Liver (tissue), 9 donors: Measurements from ENCODE around the gene ZNF57. TPM values are rescaled to one million over a fixed set of nuclear protein-coding genes. Genes with fewer than 3 reads are reported as not detected.

Source experiments
- DNase-seq: peaks from one replicate; pipeline ENCODE4 v3.0.0-alpha.2; 2017; ENCODE audit warnings: low spot score
- H3K27ac ChIP-seq, 2 donors: one replicate each; pipeline ENCODE4 v1.7.0; 2013; ENCODE audit warnings: inconsistent platforms in 2 of 2, low read length in 2 of 2, control low read depth in 1 of 2, low read depth in 1 of 2, mild to moderate bottlenecking in 1 of 2
- H3K27me3 ChIP-seq, 4 donors: one replicate each; pipeline versions ENCODE4 v1.6.1 to v1.7.0; 2013; ENCODE audit warnings: low read length in 3 of 4, inconsistent platforms in 1 of 4, mild to moderate bottlenecking in 1 of 4, moderate library complexity in 1 of 4; ENCODE audit not compliant: control insufficient read depth in 4 of 4, insufficient read depth in 4 of 4
- H3K36me3 ChIP-seq, 4 donors: one replicate each; pipeline versions ENCODE4 v1.6.1 to v1.7.0; 2013; ENCODE audit warnings: low read length in 3 of 4, mild to moderate bottlenecking in 3 of 4, low read depth in 1 of 4, moderate library complexity in 1 of 4; ENCODE audit not compliant: control insufficient read depth in 4 of 4, insufficient read depth in 3 of 4
- H3K4me1 ChIP-seq, 4 donors: one replicate each; pipeline versions ENCODE4 v1.6.1 to v1.7.0; 2013; ENCODE audit warnings: low read length in 3 of 4, mild to moderate bottlenecking in 3 of 4, moderate library complexity in 1 of 4; ENCODE audit not compliant: control insufficient read depth in 4 of 4, insufficient read depth in 4 of 4
- H3K4me3 ChIP-seq, 3 donors: one replicate each; pipeline versions ENCODE4 v1.6.1 to v1.7.0; 2013; ENCODE audit warnings: low read length in 3 of 3, control low read depth in 1 of 3, low read depth in 1 of 3, mild to moderate bottlenecking in 1 of 3
- H3K9ac ChIP-seq, 2 donors: one replicate each; pipeline ENCODE4 v1.7.0; 2013; ENCODE audit warnings: low read length in 2 of 2, mild to moderate bottlenecking in 2 of 2, moderate library complexity in 2 of 2, control low read depth in 1 of 2, low read depth in 1 of 2
- H3K9me3 ChIP-seq, 4 donors: one replicate each; pipeline versions ENCODE4 v1.6.1 to v1.7.0; 2013; ENCODE audit warnings: low read length in 3 of 4; ENCODE audit not compliant: control insufficient read depth in 4 of 4
- CTCF ChIP-seq: fragments of 150-350 bp; IDR thresholded peaks from 2 replicates; pipeline ENCODE4 v1.5.1; 2017; ENCODE audit warnings: improper control_type of control experiment, low read depth, low read length; ENCODE audit not compliant: missing input control
- EGR1 ChIP-seq, 2 donors: IDR thresholded peaks; 2 replicates each; pipeline ENCODE4 v1.6.1; 2016 to 2018; ENCODE audit warnings: antibody characterized with exemption in 2 of 2, low read depth in 2 of 2
- GABPA ChIP-seq, 2 donors: IDR thresholded peaks in 1 of 2; conservative IDR thresholded peaks in 1 of 2; 2 replicates each; pipeline ENCODE4 v1.6.1; 2016; ENCODE audit warnings: antibody characterized with exemption in 2 of 2, mild to moderate bottlenecking in 1 of 2, moderate library complexity in 1 of 2
- HNF4A ChIP-seq, 2 donors: conservative IDR thresholded peaks; 2 replicates each; pipeline ENCODE4 v1.6.1; 2016; ENCODE audit warnings: antibody characterized with exemption in 2 of 2, mild to moderate bottlenecking in 2 of 2
- JUND ChIP-seq, 2 donors: IDR thresholded peaks; 2 replicates each; pipeline ENCODE4 v1.6.1; 2016; ENCODE audit warnings: antibody characterized with exemption in 2 of 2
- MAX ChIP-seq: IDR thresholded peaks from 2 replicates; pipeline ENCODE4 v1.6.1; 2016; ENCODE audit warnings: antibody characterized with exemption
- NR2F2 ChIP-seq: IDR thresholded peaks from 2 replicates; pipeline ENCODE4 v1.6.1; 2016; ENCODE audit warnings: antibody characterized with exemption
- RAD21 ChIP-seq, 2 donors: IDR thresholded peaks; 2 replicates each; pipeline ENCODE4 v1.6.1; 2016; ENCODE audit warnings: antibody characterized with exemption in 2 of 2, mild to moderate bottlenecking in 2 of 2
- RXRA ChIP-seq, 2 donors: IDR thresholded peaks; 2 replicates each; pipeline ENCODE4 v1.6.1; 2017 to 2018; ENCODE audit warnings: antibody characterized with exemption in 2 of 2, mild to moderate bottlenecking in 1 of 2
- SP1 ChIP-seq: IDR thresholded peaks from 2 replicates; pipeline ENCODE4 v1.6.1; 2018; ENCODE audit warnings: antibody characterized with exemption, mild to moderate bottlenecking
- YY1 ChIP-seq: IDR thresholded peaks from 2 replicates; pipeline ENCODE4 v1.6.1; 2016; ENCODE audit warnings: antibody characterized with exemption, mild to moderate bottlenecking
- WGBS: extraction: QIAGEN DNeasy Blood & Tissue Kit; methylation state at CpG from one replicate; pipeline ENCODE4 v1.1.7; 2013; 5-methylcytosine and 5-hydroxymethylcytosine counted together
- polyA plus RNA-seq, 2 donors: library from polyadenylated mRNA; stranded (reverse) in 1 of 2; unstranded in 1 of 2; fragments of 200-250 nt in 1 of 2; fragments of >200 nt in 1 of 2; fragmentation: Nextera tagmentation in 1 of 2; extraction: Ambion mirVana in 1 of 2; gene quantifications; one replicate each; pipeline versions ENCODE4 v1.2.1 to v1.2.3, GENCODE V29; 2013 to 2015
- total RNA-seq, 2 donors: library from RNA; depleted of rRNA; stranded (reverse); fragments of >200 nt; gene quantifications; one replicate each; pipeline ENCODE4 v1.2.3, GENCODE V29; 2014
- TF ChIP-seq, protein P1 (sequence below): IDR thresholded peaks from 2 replicates; pipeline ENCODE4 v1.6.1; 2016; ENCODE audit warnings: antibody characterized with exemption, mild to moderate bottlenecking
- TF ChIP-seq, protein P2 (sequence below): IDR thresholded peaks from 2 replicates; pipeline ENCODE4 v1.6.1; 2016; ENCODE audit warnings: antibody characterized with exemption
- donor health status: healthy.
- donor health status: healthy.
- donor health status: healthy.
- donor health status: healthy.
- donor health status: healthy.

ZNF57 gene
- total and polyA plus RNA-seq, 4 donors: 1.3 to 2.8 (median 1.8) TPM

- TF ChIP-seq, protein P1, sequence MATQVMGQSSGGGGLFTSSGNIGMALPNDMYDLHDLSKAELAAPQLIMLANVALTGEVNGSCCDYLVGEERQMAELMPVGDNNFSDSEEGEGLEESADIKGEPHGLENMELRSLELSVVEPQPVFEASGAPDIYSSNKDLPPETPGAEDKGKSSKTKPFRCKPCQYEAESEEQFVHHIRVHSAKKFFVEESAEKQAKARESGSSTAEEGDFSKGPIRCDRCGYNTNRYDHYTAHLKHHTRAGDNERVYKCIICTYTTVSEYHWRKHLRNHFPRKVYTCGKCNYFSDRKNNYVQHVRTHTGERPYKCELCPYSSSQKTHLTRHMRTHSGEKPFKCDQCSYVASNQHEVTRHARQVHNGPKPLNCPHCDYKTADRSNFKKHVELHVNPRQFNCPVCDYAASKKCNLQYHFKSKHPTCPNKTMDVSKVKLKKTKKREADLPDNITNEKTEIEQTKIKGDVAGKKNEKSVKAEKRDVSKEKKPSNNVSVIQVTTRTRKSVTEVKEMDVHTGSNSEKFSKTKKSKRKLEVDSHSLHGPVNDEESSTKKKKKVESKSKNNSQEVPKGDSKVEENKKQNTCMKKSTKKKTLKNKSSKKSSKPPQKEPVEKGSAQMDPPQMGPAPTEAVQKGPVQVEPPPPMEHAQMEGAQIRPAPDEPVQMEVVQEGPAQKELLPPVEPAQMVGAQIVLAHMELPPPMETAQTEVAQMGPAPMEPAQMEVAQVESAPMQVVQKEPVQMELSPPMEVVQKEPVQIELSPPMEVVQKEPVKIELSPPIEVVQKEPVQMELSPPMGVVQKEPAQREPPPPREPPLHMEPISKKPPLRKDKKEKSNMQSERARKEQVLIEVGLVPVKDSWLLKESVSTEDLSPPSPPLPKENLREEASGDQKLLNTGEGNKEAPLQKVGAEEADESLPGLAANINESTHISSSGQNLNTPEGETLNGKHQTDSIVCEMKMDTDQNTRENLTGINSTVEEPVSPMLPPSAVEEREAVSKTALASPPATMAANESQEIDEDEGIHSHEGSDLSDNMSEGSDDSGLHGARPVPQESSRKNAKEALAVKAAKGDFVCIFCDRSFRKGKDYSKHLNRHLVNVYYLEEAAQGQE: peak; percentile 66
- TF ChIP-seq JUND (IDR thresholded peaks at IDR 0.05) (no peak), RAD21 (IDR thresholded peaks at IDR 0.05) (no peak), MAX (peak; percentile 47), YY1 (peak; percentile 87), CTCF (no peak)
These were observed 49.8 kb downstream of the ZNF57 start (continued) for GRCh38 chr19:2950286-2951124.

GRCh38 chr19:2952953-2953481 lies 52.3 kb downstream of the ZNF57 start:
- H3K27me3 ChIP-seq: no peaks in the 10 kb centered on the region
- WGBS: 25% methylated on average over 9 of the region's 9 CpGs
- peak overlapping the region; percentile 33 to 68 (median 59) for H3K4me3 ChIP-seq
- no peaks in the 10 kb centered on the region for H3K9me3 ChIP-seq
- TF ChIP-seq SP1 (peak; percentile 90), RXRA (IDR thresholded peaks at IDR 0.05) (peak in 1 of 2 donors; percentile 43), HNF4A (conservative IDR thresholded peaks at IDR 0.05) (peak; percentile 66 to 71), EGR1 (IDR thresholded peaks at IDR 0.05; ENCODE audit: low read depth in 2 of 2) (no peak), JUND (IDR thresholded peaks at IDR 0.05) (peak; percentile 26 to 42), YY1 (peak; percentile 44), RAD21 (IDR thresholded peaks at IDR 0.05) (peak; percentile 14 to 16), GABPA (IDR thresholded peaks at IDR 0.05 in 1 of 2, conservative IDR thresholded peaks at IDR 0.05 in 1 of 2) (no peak), NR2F2 (no peak)
- TF ChIP-seq, protein P2, sequence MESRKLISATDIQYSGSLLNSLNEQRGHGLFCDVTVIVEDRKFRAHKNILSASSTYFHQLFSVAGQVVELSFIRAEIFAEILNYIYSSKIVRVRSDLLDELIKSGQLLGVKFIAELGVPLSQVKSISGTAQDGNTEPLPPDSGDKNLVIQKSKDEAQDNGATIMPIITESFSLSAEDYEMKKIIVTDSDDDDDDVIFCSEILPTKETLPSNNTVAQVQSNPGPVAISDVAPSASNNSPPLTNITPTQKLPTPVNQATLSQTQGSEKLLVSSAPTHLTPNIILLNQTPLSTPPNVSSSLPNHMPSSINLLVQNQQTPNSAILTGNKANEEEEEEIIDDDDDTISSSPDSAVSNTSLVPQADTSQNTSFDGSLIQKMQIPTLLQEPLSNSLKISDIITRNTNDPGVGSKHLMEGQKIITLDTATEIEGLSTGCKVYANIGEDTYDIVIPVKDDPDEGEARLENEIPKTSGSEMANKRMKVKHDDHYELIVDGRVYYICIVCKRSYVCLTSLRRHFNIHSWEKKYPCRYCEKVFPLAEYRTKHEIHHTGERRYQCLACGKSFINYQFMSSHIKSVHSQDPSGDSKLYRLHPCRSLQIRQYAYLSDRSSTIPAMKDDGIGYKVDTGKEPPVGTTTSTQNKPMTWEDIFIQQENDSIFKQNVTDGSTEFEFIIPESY: peak; percentile 27
- TF ChIP-seq, protein P1: peak; percentile 40
- H3K9ac ChIP-seq: peak overlapping the region; percentile 48 to 54
- H3K36me3 ChIP-seq: no peaks in the 10 kb centered on the region
- no peak for DNase-seq
- peak overlapping the region; percentile 36 to 72 for H3K27ac ChIP-seq
- peaks cover 6 to 20% (median 16%) of the 10 kb centered on the region in 4 donors for H3K4me1 ChIP-seq
